Head of caudate nucleus (tissue), 42 donors: ENCODE data around the gene AMPD2.
"Not testable (repeated sequence)": the region's sequence is repeated elsewhere in the genome, so short reads cannot be mapped to it uniquely, and the experiment has no call there.

Experiments
- DNase-seq, 42 donors: peaks; one replicate each; pipeline versions ENCODE4 v3.0.0 to v3.0.0-alpha.2; 2020 to 2021; ENCODE audit warnings: mixed read lengths in 7 of 42
- intact Hi-C: fragments of 100-400 bp; cut with DNase I; formaldehyde crosslinking; loops from one replicate; pipeline ENCODE4 v1.15.0; 2022

The AMPD2 gene

DNA sequence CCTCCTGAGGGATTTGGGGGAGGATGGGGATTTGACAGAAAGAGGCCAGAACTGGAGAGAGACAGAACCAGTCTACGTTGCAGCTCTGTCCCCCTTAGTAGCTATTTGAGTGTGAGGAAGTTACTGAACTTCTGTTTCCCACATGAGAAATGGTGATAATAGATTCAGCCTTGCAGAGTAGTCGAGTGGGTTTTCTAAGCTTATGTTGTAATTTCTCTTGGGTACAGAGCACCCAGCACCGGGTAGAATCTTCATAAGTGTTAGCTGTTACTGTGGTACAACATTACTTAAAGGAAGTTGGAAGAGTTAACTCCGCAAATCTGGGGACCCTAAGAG, 41.0 kb downstream of the AMPD2 start:
- peak in 1 of 42 donors; percentile 38 for DNase-seq
- intact Hi-C loops, result not testable (repeated sequence)

DNA sequence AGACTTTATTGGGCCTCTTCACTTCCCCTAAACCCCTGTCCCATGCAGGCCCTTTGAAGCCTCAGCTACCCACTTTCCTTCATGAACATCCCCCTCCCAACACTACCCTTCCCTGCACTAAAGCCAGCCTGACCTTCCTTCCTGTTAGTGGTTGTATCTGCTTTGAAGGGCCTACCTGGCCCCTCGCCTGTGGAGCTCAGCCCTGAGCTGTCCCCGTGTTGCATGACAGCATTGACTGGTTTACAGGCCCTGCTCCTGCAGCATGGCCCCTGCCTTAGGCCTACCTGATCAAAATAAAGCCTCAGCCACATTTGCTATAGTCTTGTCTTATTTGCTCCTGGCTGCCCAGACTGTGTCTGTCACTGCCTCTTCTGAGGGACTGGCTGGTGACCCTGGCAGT, 41.8 kb downstream of the AMPD2 start:
- peak in 1 of 42 donors; percentile 30 for DNase-seq
- intact Hi-C loops, result no loop called here

DNA sequence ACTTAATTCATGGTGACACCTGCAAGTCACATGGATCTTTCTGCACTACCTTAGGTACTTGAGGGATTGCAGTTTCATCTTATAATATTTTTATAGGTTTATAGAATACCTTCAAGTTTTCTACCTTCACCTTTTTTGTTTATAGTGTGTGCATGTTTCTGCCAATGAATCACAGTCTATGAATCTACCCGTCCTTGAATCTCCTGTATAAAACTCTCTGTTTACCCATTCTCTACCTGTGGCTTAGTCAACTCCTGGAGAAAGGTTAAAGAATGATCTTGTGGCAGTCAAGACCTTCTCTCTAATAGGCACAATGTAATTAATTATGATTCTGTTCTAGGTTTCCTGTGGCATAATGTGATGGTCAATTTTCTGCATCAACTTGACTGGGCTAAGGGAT, 45.0 kb downstream of the AMPD2 start:
- intact Hi-C loops, result no loop called here
- DNase-seq, result no peak

DNA sequence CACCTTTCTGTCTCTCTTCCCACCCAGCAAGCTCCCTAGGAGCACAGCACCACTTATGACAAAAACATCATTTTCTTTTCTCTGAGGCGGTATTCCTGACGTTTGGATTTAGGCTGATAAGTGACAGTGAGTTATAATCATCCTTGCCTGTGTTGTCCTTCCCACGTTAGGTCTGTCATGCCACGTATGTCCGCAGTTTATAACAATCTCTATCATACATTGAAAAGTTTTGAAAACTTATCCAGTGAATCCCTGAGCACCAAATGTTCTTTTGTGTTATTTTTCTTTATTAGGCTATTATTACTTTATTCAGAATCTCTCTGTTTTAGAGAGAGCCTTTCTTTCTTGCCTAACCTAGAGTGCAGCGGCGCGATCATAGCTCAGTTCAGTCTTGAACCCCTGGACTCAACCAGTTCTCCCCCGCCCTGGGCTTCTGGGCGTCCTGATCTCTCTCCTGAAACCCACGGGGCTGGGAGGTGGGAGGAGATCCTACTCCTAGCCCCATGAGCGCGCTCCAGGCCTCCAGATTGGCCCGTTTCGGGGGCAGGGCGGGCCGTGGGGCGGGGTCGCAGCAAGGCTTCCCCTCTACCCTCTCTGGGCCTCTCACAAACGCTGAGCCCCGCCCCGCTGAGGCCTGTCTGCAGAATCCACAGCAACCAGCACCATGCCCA, 48.0 kb downstream of the AMPD2 start, which contains the start of gene GSTM2:
GSTM2 (plus strand) TSS at position 606 of the 671 bp plus-strand sequence; CDS start at position 665, 59 bp downstream.
- peak; percentile 84 to 98 (median 94) for DNase-seq
- intact Hi-C loops, result no loop called here

DNA sequence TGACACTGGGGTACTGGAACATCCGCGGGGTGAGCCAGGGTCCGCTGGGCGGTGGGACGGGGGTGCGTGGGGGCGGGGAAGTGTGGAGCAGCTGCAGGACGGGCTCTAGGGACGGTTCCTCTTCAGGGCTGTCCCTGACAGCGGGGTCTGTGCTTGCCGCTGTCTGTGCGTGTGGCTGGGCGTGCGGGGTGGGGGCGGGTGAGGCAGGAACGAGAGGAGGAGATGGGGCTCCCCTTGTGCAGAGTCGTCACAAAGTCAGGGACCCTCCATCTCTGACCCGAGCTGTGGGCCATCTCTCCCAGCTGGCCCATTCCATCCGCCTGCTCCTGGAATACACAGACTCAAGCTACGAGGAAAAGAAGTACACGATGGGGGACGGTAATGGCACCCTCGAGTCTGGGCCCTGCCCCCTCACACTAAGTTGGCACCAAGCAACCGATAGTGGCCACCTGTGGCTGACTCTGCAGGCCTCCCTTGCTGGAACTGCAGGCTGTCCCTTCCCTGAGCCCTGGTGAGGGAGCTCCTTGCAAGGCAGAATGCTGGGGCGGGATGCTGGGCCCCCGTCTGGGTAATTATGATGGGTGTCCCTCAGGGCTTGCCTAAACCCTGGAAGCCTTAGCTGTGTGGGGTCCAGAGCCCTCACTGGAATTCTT, 48.6 kb downstream of the AMPD2 start:
- peak in 4 of 42 donors; percentile 10 to 38 (median 18) for DNase-seq
- intact Hi-C loops, result no loop called here

DNA sequence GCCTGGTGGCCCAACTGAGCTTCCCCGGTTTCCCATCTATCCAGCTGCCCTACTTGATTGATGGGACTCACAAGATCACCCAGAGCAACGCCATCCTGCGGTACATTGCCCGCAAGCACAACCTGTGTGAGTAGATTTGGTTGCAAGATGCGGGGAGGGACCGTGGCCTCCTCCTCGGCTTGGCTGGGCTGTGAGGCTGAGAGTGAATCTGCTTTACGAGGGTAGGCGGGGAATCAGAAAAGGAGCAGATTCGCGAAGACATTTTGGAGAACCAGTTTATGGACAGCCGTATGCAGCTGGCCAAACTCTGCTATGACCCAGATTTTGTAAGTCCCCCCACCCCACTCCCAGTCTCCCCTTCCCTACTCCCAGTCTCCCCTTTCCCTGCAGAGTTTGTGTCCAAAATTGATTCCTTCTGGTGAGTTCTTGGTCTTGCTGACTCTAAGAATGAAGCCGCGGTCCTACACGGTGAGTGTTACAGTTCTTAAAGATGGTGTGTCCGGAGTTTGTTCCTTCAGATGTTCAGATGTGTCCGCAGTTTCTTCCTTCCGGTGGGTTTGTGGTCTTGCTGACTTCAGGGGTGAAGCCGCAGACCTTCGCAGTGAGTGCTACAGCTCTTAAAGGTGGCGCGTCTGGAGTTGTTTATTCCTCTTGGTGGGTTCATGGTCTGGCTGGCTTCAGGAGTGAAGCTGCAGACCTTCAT, 49.8 kb downstream of the AMPD2 start:
- peak in 1 of 42 donors; percentile 36 for DNase-seq

DNA sequence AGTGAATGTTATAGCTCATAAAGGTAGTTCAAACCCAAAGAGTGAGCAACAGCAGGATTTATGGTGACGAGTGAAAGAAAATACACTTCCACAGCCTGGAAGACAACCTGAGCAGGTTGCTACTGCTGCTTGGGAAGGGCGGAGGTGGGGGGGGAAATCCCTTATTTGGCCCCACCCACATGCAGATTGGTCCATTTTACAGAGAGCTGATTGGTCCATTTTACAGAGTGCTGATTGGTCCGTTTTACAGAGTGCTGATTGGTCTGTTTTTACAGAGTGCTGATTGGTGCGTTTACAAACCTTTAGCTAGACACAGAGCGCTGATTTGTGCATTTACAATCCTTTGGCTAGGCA, 50.3 kb downstream of the AMPD2 start:
- intact Hi-C loops, DNase-seq: not testable (repeated sequence)

More for the DNA sequence above, 49.8 kb downstream of the AMPD2 start:
- intact Hi-C loops, result no loop called here

DNA sequence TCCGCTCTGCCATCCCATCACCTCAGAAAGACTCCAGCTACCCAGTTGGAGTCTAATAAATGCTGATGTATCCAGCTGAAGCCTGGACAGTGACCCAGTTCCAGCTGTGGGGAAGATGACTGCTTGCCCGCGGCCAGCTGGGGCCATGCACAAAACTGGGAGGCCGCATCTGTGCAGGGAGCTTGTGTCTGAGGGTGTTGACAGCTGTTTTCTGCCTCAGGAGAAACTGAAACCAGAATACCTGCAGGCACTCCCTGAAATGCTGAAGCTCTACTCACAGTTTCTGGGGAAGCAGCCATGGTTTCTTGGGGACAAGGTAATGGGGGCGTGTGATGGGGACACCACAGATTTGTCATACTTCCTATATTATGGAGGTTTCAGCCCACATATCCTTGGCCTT, 51.4 kb downstream of the AMPD2 start:
- intact Hi-C loops, result no loop called here
- no peak for DNase-seq

DNA sequence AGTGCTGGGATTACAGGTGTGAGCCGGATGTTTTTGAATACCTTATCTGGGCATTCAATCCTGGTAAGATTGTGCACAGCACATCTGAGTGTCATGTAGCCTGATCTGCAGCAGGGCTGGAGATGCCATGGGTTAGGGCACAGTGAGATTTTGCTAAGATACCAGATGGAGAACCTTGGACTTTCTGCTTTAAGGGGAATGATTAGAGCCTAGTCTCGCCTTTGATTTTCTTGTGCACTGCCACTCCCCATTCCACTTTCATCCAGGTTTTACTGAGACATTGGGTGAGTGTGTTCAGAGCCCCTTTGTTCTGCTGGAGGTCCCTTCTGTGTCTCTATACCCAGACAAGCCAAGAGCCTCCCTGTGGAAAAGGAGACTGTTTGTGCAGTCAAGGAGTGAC, 54.2 kb downstream of the AMPD2 start:
- intact Hi-C loops, result not testable (repeated sequence)

DNA sequence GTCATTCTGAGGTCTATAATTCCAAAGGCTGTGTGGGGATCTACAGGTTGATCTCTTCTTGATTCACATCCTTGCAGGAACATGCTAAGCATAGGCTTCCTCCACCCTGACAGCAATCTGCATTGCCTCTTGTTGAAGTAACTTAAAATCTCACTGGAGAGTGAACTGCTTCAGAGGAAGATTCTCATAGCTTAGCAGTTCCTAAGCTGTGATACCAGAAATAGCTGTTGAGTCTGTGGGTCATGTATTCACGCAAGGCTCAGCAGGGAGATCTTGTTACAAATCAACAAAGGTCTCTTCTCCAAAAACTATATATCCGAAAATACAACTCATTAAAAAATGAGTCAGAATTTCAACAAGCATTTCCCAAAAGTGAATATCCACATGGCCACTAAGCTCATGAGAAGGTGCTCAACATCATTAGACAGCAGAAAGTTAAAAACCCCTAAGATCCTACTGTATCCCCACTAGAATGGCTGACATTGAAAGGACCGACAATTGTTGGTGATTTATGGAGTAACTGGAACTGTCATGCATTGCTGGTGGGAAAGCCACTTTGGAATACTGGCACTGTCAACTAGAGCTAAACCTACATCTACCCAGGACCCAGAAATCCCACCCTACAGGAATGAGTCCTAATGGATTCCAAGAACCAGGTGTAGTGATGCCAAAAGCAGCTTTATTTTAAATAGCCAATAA, 57.2 kb downstream of the AMPD2 start:
- intact Hi-C loops, DNase-seq: not testable (repeated sequence)

More for the DNA sequence above, 54.2 kb downstream of the AMPD2 start:
- not testable (repeated sequence) for DNase-seq

DNA sequence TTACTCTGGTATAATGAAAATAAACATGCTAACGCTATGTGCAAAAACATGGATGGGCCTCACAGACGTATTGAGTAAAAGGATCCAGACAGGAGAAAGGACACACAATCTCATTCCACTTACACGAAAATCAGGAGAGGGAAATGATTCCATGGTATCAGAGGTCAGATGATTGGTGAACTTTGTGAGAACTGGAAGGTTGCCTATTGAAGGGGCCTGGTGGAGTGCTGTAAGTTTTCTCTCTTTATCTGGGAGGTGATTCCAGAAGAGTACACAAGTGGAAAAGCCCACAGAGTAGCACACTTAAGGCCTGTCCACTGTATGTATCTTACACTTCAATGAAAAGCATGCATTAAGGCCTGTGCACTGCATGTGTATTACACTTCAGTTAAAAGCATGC, 57.8 kb downstream of the AMPD2 start:
- intact Hi-C loops, result no loop called here
- no peak for DNase-seq

DNA sequence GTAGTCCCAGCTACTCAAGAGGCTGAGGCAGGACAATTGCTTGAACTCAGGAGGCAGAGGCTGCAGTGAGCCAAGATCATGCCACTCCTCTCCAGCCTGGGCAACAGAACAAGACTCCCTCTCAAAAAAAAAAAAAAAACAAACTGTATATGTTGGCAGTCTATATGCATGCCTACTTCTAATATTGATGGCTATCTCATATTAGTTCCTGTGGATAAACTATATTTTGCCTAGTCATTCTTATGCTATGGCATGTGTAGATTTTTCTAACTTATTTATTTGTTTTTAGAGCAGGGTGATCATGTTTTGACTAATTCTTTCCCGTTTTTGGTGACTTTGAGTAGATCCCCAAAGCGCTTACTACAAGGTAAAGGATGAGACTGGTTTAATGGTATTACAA, 59.0 kb downstream of the AMPD2 start:
- DNase-seq, intact Hi-C loops: not testable (repeated sequence)
